Measurements from ENCODE around the gene NUFIP1. TPM values are rescaled to one million over a fixed set of nuclear protein-coding genes. Genes with fewer than 3 reads are reported as not detected.

The NUFIP1 gene
- total RNA-seq, 4 donors from 2014 or later: 2.0 to 3.8 (median 3.0) TPM

DNA sequence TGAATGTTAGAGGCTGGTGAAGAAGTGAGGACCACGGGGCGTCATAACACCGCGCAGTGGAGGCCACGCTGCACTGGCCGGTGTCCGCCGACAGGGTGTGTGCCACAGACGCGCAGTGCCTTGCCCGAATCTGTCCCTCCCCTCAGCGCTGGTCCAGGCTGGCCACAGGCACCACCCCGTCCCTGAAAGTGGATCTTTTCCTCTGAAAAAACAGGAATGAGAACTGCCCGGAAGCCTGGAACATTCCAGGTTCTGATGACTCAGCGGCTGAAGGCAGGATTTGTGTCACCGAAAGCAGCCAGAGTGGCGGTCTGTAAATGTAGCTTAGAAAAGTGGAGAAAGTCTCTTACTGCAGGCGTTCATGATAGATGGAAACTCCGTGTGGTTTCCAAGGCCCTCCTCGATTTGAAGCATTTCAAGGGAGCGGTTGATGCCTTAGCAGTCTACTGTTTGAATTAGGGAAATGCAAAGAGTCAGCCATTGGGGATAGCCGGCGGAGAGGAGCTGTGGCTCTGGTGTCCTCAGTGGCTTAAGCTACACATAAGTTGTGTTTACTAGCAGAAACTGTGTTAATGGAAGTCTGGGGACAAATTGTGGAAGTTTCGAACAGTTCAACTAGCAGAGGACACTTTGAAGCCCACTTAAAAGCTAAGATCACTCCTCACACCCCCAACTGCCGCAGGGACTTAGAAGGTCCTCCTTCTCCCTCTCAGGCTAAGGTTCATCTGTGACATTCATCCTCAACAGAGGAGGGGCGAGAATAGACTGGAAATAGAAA is 70.8 kb downstream of the NUFIP1 start:
- TF ChIP-seq, protein P1, sequence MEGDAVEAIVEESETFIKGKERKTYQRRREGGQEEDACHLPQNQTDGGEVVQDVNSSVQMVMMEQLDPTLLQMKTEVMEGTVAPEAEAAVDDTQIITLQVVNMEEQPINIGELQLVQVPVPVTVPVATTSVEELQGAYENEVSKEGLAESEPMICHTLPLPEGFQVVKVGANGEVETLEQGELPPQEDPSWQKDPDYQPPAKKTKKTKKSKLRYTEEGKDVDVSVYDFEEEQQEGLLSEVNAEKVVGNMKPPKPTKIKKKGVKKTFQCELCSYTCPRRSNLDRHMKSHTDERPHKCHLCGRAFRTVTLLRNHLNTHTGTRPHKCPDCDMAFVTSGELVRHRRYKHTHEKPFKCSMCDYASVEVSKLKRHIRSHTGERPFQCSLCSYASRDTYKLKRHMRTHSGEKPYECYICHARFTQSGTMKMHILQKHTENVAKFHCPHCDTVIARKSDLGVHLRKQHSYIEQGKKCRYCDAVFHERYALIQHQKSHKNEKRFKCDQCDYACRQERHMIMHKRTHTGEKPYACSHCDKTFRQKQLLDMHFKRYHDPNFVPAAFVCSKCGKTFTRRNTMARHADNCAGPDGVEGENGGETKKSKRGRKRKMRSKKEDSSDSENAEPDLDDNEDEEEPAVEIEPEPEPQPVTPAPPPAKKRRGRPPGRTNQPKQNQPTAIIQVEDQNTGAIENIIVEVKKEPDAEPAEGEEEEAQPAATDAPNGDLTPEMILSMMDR (IDR thresholded peaks at IDR 0.05; ENCODE audit: low read depth): no peak

DNA sequence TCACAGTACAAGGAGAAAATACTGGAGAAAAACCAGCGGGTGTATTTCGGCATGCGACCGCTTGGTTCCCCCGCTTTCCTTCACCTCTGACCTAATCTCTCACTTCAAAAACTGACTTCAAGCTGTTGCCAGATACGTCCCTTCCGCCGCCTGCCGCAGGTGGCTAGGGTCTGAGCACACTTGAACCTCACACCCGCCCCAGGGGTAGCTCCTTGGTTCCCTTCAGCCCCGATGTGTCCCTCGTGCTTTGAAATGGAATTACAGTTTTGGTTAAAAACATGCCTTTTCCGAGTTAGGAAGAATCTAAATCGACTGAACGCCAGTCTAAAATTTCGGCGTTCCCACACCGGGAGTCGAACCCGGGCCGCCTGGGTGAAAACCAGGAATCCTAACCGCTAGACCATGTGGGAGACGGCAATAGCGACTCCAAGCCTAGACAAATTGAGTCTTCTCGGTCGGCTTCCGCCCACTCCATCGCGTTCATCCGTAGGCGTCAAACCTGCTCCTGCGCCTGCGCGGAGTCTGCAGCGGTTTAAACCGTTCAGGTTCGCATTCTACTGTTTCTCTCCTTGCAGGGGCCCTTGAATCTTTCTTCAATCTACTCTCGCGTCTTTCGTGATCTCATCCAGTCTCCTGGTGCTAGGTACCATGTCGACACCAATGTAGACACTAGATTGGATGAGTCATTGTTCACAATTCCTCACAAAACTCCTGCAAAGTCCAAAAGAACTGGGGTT is 71.5 kb downstream of the NUFIP1 start:
- TF ChIP-seq, protein P1 (IDR thresholded peaks at IDR 0.05; ENCODE audit: low read depth): no peak

DNA sequence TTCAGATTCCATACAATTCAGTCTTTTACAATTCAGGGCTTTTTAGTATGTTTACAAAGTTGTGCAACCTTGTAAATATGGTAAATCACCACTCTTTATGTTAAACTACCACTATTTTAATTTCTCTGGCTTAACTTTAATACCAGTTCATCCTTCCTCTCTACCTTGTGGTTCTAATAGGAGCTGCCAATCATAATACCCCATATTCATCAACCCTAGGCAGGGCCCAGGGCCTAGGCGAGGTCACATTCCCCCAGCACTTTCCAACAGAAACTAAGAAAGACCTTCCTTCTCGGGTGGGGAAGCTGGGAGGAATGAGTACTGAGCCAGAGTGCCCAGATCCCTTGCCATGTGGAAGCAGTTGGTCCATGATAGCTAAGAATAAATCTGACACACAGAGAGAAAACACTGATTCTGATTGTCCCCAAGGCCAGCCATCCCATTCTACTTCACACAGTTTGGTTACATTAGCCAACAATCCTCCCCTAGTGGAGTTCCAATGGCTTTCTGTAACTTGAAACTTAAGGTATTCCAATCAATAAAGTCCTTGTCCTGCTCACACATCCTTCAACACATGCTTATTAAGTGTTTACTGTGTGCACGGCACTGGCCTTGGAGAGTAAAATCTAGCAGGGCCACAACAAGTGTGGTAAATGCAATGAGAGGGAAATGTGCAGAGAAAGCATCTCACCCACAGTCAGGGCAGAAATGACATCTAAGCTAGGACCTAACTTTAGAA is 76.8 kb downstream of the NUFIP1 start:
- TF ChIP-seq, protein P1 (IDR thresholded peaks at IDR 0.05; ENCODE audit: low read depth): no peak

DNA sequence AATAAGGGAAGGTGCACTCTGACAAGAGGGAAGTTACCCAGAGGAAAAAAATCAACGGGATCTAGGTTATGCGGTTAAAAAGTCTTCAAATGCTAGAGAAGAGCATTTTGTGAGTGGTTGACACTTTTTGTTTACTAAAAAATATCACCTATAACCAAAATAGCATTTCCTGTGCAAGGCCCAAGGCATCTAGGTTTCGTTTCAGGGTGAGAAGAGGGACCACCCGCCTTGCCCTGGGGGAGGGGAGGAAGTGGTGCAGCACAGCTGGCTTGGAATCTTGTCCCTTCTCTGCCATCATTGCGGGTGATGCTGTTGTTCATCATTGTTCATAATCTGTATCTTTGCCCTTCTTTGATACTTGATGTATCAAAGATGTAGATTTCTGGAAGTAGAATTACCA is 80.6 kb downstream of the NUFIP1 start:
- TF ChIP-seq, protein P1 (IDR thresholded peaks at IDR 0.05; ENCODE audit: low read depth): no peak

DNA sequence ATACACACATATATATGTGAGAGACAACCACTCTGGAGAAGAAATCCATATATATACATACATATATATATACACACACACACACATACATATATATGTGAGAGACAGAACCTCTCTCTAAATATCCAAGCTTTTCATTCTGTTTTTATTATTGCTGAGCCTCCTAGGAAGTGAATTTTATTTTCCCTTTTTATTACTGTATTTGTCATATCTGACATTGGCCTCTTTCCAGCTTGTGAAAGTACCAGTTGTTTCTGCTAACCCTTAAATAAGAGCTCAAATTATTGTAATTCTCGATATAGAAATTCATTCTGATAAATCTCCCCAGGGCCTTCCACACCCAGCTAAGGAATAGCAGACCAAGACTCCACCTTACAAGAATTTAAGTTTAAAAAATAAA is 81.0 kb downstream of the NUFIP1 start:
- TF ChIP-seq, protein P1 (IDR thresholded peaks at IDR 0.05; ENCODE audit: low read depth): no peak

DNA sequence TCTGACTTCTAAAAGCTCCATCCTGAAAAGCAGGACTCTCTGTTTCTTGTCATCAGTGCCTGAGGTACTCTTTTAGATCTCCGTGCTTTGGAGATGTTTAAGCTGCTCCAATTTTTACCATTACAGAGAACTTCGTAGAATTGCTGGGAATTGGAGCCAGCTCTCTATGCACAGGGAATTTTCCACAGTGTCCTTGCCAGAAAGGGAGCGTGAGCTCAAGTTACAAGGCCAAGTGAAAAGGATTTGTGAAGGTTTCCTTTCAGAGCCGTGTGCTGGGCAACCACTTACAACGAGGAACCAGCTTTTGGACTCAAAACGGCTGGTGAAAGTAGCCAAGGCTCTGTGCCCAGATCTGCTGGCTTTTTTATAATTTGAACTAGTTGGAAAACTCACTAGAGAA is 82.6 kb downstream of the NUFIP1 start:
- TF ChIP-seq, protein P1 (IDR thresholded peaks at IDR 0.05; ENCODE audit: low read depth): no peak

DNA sequence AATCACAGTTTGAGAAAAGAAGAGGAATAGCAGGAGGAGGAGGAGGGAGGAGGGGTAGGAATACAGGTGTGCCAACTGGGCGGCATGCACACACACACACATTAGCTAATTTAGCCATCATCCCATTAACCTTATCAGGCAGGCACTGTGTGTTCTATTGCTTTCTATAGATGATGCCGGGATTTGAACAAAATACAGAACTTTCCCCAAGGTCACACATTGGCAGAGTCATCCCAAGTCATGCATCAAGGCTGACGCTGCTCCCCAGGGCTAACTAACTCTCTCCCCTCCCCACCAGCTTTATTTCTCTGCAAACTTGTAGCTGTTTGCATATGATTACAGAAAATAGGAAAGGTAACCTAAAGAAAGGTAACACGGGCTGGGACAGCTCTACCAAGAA is 83.0 kb downstream of the NUFIP1 start:
- TF ChIP-seq, protein P1 (IDR thresholded peaks at IDR 0.05; ENCODE audit: low read depth): no peak
